IMR-90 (cell line): ENCODE measurements around the gene CASZ1. TPM values are rescaled to one million over a fixed set of nuclear protein-coding genes. Genes with fewer than 3 reads are reported as not detected.

ENCODE experiments used
- ATAC-seq: fragments of 200-7000 bp; cut with Tn5 transposase; 2 replicates; pipeline ENCODE4 v1.9.1; 2020; ENCODE audit warnings: low read depth, mild to moderate bottlenecking, moderate library complexity
- BruUV-seq: library from RNA; stranded (reverse); fragments of 400-500 nt; replicated peaks from 2 replicates; lab custom pipeline; 2021; lab: Mats Ljungman, UMichigan
- CTCF ChIA-PET: fragments of 300-600 bp; formaldehyde crosslinking; extraction: SDS; loops from one replicate; lab custom pipeline; 2021; ENCODE audit warnings: antibody characterized with exemption; lab: Yijun Ruan, JAX
- POLR2A ChIA-PET: fragments of 300-600 bp; sonication (Branson Sonifier 250); formaldehyde crosslinking; loops from one replicate; lab custom pipeline; 2022; ENCODE audit warnings: antibody characterized with exemption; ENCODE audit not compliant: unreplicated experiment; lab: Charles Lee
- DNase-seq: peaks from one replicate; pipeline ENCODE4 v3.0.0; 2013
- H2AFZ ChIP-seq: replicated peaks from 2 replicates; pipeline ENCODE3; 2013; ENCODE audit warnings: low read length, mild to moderate bottlenecking; ENCODE audit not compliant: poor library complexity
- H2AK5ac ChIP-seq: 2 replicates; pipeline ENCODE4 v1.6.1; 2013; ENCODE audit warnings: low read depth, low read length, inconsistent platforms
- H2AK9ac ChIP-seq: replicated peaks from 2 replicates; pipeline ENCODE3; 2013; ENCODE audit warnings: mild to moderate bottlenecking, low read depth, low read length, moderate library complexity; ENCODE audit not compliant: poor library complexity
- H2BK120ac ChIP-seq: 2 replicates; pipeline ENCODE4 v1.6.1; 2013; ENCODE audit warnings: low read depth, low read length, inconsistent platforms
- H2BK15ac ChIP-seq: 3 replicates; pipeline ENCODE4 v1.6.1; 2013; ENCODE audit warnings: low read depth, low read length, inconsistent platforms
- H2BK20ac ChIP-seq: 2 replicates; pipeline ENCODE4 v1.6.1; 2013; ENCODE audit warnings: low read depth, mild to moderate bottlenecking, inconsistent platforms, low read length, moderate library complexity
- H2BK5ac ChIP-seq: 2 replicates; pipeline ENCODE4 v1.6.1; 2013; ENCODE audit warnings: mild to moderate bottlenecking, low read depth, low read length, inconsistent platforms; ENCODE audit not compliant: poor library complexity, severe bottlenecking
- H3K14ac ChIP-seq: replicated peaks from 2 replicates; pipeline ENCODE4 v1.6.1; 2013; ENCODE audit warnings: low read depth, low read length, inconsistent platforms
- H3K18ac ChIP-seq: 2 replicates; pipeline ENCODE4 v1.6.1; 2013; ENCODE audit warnings: low read depth, low read length, control low read depth
- H3K23ac ChIP-seq: 2 replicates; pipeline ENCODE4 v1.6.1; 2013; ENCODE audit warnings: low read depth, low read length, inconsistent platforms
- H3K27ac ChIP-seq: 2 replicates; pipeline ENCODE4 v1.5.1; 2013; ENCODE audit warnings: mild to moderate bottlenecking, control low read depth, low read length; ENCODE audit not compliant: insufficient read depth
- H3K27me3 ChIP-seq: 2 replicates; pipeline ENCODE4 v1.6.1; 2013; ENCODE audit warnings: low read length; ENCODE audit not compliant: control insufficient read depth, insufficient read depth
- H3K36me3 ChIP-seq: 2 replicates; pipeline ENCODE4 v1.6.1; 2013; ENCODE audit warnings: low read length, mixed read lengths; ENCODE audit not compliant: control insufficient read depth, insufficient read depth
- H3K4ac ChIP-seq: 2 replicates; pipeline ENCODE4 v1.6.1; 2013; ENCODE audit warnings: low read depth, low read length, inconsistent platforms
- H3K4me1 ChIP-seq: 2 replicates; pipeline ENCODE4 v1.6.1; 2013; ENCODE audit warnings: low read length, mixed read lengths; ENCODE audit not compliant: control insufficient read depth, insufficient read depth
- H3K4me2 ChIP-seq: 2 replicates; pipeline ENCODE4 v1.6.1; 2013; ENCODE audit warnings: low read depth, mild to moderate bottlenecking, control low read depth, low read length, moderate library complexity
- H3K4me3 ChIP-seq: 2 replicates; pipeline ENCODE4 v1.5.1; 2013; ENCODE audit warnings: low read depth, mild to moderate bottlenecking, control low read depth, low read length, moderate library complexity; ENCODE audit not compliant: insufficient read depth
- H3K56ac ChIP-seq: 2 replicates; pipeline ENCODE4 v1.6.1; 2013; ENCODE audit warnings: low read length, inconsistent platforms; ENCODE audit not compliant: insufficient read depth; ENCODE audit errors: extremely low read depth
- H3K79me1 ChIP-seq, 2 experiments: 2 replicates each; pipeline ENCODE4 v1.6.1; 2013; ENCODE audit warnings: low read length in 2 of 2, inconsistent platforms in 1 of 2, low read depth in 1 of 2
- H3K9ac ChIP-seq: 2 replicates; pipeline ENCODE4 v1.6.1; 2013; ENCODE audit warnings: low read depth, low read length, control low read depth
- H3K9me1 ChIP-seq: 2 replicates; pipeline ENCODE4 v1.6.1; 2013; ENCODE audit warnings: low read length, inconsistent platforms; ENCODE audit not compliant: insufficient read depth
- H3K9me3 ChIP-seq: 2 replicates; pipeline ENCODE4 v1.6.1; 2013; ENCODE audit warnings: low read length; ENCODE audit not compliant: control insufficient read depth, insufficient read depth
- H4K20me1 ChIP-seq: 2 replicates; pipeline ENCODE4 v1.6.1; 2013; ENCODE audit warnings: low read length, inconsistent platforms; ENCODE audit not compliant: insufficient read depth
- H4K5ac ChIP-seq: 2 replicates; pipeline ENCODE4 v1.6.1; 2013; ENCODE audit warnings: mild to moderate bottlenecking, low read depth, low read length, control low read depth
- H4K8ac ChIP-seq, 2 experiments: 2 replicates each; pipeline ENCODE4 v1.6.1; 2013; ENCODE audit warnings: low read depth in 2 of 2, low read length in 2 of 2, control low read depth in 1 of 2, inconsistent platforms in 1 of 2
- H4K91ac ChIP-seq: 2 replicates; pipeline ENCODE4 v1.6.1; 2013; ENCODE audit warnings: low read depth, low read length, inconsistent platforms; ENCODE audit not compliant: insufficient read depth
- CEBPB ChIP-seq: IDR thresholded peaks from 2 replicates; pipeline ENCODE4 v1.6.1; 2012; ENCODE audit warnings: low read depth, low read length, improper control_type of control experiment
- CHD1 ChIP-seq: IDR thresholded peaks from 2 replicates; pipeline ENCODE4 v1.6.1; 2012; ENCODE audit warnings: low read depth, low read length, improper control_type of control experiment
- MAFK ChIP-seq: IDR thresholded peaks from 2 replicates; pipeline ENCODE4 v1.6.1; 2012; ENCODE audit warnings: low read depth, low read length, improper control_type of control experiment
- MAZ ChIP-seq: IDR thresholded peaks from 2 replicates; pipeline ENCODE4 v1.6.1; 2012; ENCODE audit warnings: low read depth, mild to moderate bottlenecking, low read length, improper control_type of control experiment, moderate library complexity, borderline replicate concordance
- WGBS, 2 experiments: methylation state at CpG; one replicate each; pipeline versions ENCODE4 v1.1.5 to v1.1.7; 2013; ENCODE audit warnings: missing lambda C conversion rate in 2 of 2; ENCODE audit not compliant: insufficient read length in 1 of 2; ENCODE audit errors: extremely low coverage in 2 of 2; 5-methylcytosine and 5-hydroxymethylcytosine counted together
- dilution Hi-C: fragments of 300-500 bp; cut with HindIII; formaldehyde crosslinking; loops from one replicate; pipeline ENCODE4 v1.14.3; 2018; ENCODE audit warnings: low sequenced_read_pairs; ENCODE audit not compliant: unreplicated experiment
- in situ Hi-C: fragments of 300-500 bp; cut with MboI; formaldehyde crosslinking; loops from 3 replicates; pipeline ENCODE4 v1.14.3; 2019; ENCODE audit warnings: low sequenced_read_pairs, inconsistent platforms, mixed read lengths
- intact Hi-C: fragments of 100-400 bp; cut with micrococcal nuclease; formaldehyde crosslinking; loops from 2 replicates; pipeline ENCODE4 v1.10.0; 2022
- polyA plus RNA-seq, 3 experiments: library from polyadenylated mRNA; depleted of rRNA; stranded (reverse); fragments of >200 nt; gene quantifications; 2 replicates each; pipeline ENCODE4 v1.2.3, GENCODE V29; 2012; ENCODE audit warnings: low replicate concordance in 1 of 3
- total RNA-seq: library from RNA; depleted of rRNA; stranded (reverse); fragments of >200 nt; gene quantifications from 2 replicates; pipeline ENCODE4 v1.2.3, GENCODE V29; 2012
- TF ChIP-seq, protein P1 (sequence below): conservative IDR thresholded peaks from 2 replicates; pipeline ENCODE4 v1.5.1; 2012; ENCODE audit warnings: mild to moderate bottlenecking, low read depth, low read length, improper control_type of control experiment
- TF ChIP-seq, protein P2 (sequence below): fragments of 150-350 bp; IDR thresholded peaks from 2 replicates; pipeline ENCODE4 v1.6.1; 2016; ENCODE audit warnings: low read depth, mild to moderate bottlenecking, low read length, moderate library complexity, borderline replicate concordance

The CASZ1 gene
- total and polyA plus RNA-seq, 2 of the 4 experiments (the other 2 are of a cell fraction), result 0.18 to 0.24 TPM

DNA sequence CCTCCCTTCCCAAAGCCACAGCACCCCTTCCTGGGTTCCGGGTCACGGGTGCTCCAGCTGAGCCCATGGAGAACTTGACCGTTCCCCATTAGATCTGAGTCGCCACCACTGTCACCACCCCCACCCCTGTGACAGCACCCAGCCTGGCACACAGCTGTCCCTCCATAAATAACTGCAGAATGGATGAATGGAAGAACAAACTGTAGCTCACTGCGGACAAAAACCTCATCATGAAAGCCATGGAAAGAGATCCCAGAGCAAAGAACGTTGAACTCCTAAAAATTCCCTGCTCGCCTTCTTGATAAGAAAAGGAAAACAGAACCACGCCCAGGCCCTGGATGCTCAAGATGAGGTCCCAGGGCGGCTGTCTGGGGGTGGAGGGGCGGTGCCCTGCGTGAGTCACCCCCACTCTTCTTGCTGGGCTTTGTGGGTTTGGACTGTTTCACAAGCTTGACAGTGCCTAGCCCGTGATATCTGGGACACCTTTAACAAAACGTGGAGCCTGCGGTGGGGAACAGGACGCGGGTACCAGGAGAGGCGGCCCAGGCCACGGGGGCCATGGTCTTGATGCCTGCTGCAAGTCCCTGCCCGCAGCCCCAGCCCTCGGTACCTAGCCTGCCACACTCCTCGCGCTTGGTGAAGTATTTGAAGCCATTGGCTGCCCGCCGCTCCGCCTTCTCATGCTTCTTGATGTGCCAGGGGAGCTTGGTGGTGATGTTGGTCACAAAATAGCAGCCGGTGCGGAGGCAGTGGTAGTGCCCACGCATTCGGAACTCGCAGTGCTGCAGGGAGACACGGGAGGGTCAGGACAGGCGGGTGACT lies 151.9 kb downstream of the CASZ1 start (continued):
- TF ChIP-seq, protein P1, sequence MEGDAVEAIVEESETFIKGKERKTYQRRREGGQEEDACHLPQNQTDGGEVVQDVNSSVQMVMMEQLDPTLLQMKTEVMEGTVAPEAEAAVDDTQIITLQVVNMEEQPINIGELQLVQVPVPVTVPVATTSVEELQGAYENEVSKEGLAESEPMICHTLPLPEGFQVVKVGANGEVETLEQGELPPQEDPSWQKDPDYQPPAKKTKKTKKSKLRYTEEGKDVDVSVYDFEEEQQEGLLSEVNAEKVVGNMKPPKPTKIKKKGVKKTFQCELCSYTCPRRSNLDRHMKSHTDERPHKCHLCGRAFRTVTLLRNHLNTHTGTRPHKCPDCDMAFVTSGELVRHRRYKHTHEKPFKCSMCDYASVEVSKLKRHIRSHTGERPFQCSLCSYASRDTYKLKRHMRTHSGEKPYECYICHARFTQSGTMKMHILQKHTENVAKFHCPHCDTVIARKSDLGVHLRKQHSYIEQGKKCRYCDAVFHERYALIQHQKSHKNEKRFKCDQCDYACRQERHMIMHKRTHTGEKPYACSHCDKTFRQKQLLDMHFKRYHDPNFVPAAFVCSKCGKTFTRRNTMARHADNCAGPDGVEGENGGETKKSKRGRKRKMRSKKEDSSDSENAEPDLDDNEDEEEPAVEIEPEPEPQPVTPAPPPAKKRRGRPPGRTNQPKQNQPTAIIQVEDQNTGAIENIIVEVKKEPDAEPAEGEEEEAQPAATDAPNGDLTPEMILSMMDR, result no peak

DNA sequence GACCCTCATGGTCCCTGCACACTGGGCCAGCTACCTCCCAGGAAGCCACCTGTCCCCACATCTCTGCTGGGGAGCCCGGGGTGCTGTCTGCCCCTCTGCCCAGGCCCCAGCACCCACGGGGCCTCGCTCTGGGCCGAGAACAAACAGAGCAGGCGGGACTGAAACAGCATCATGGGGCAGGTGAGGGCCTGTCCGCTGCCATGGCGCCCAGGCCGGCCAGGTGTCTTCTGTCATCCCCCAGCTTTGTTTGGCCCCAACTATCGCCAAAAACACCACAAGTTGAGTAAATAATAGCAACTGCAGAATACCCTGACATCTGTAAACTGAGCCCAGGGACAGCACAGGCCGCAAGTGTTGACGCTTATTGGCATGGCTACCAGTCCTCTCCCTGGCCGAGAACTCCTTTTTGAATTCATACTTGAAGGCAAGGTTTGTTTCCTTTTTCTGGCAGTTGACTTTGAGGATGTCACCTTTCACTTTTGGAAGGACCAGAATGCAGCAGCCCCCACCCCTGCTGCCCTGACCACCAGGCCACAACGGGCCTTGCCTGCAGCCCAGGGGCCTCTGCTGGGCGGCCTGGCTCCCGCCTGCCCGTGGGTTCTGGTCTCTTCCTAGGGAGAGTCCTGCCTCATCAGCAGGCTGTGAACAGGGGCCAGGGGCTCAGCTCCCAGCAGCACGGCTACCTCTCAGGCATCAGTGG lies 152.7 kb downstream of the CASZ1 start:
- Histone ChIP-seq H3K23ac (no peak overlapping the region), H4K20me1 (no peaks in the 10 kb centered on the region), H3K27me3 (peaks cover 4% of the 10 kb centered on the region; the same call in 1 of the 2 replicates), H4K5ac (no peak overlapping the region), H3K9ac (no peak overlapping the region), H3K27ac (no peak overlapping the region), H3K36me3 (no peaks in the 10 kb centered on the region), H3K4me3 (no peak overlapping the region), H4K91ac (no peak overlapping the region), H3K9me3 (peaks cover 3% of the 10 kb centered on the region; the same call in 1 of the 2 replicates), H3K56ac (no peak overlapping the region), H3K79me1 (no peaks in the 10 kb centered on the region), H2AK5ac (no peak overlapping the region), H2BK20ac (no peak overlapping the region), H2AK9ac (no peak overlapping the region), H3K4me2 (no peak overlapping the region), H4K8ac (no peak overlapping the region), H3K4ac (no peak overlapping the region), H2BK5ac (no peak overlapping the region), H2BK15ac (no peak overlapping the region), H3K18ac (no peak overlapping the region), H3K9me1 (0 out of 2 replicates have a peak, but pooled peaks cover 3% of the 10 kb centered on the region), H2BK120ac (no peak overlapping the region), H3K4me1 (no peaks in the 10 kb centered on the region), H2AFZ (no peak overlapping the region), H3K14ac (no peak overlapping the region)
- no peak for DNase-seq
- in situ Hi-C loops (no loop called here), dilution Hi-C loops (no loop called here), intact Hi-C loops (no loop called here)
- whole genome bisulfite sequencing, 2 experiments, result 75% methylated on average over 12 of the region's 17 CpGs; no CpG with 5 or more reads in 1 of the 2 experiments
- TF ChIP-seq MAZ, result no peak
- no peak for TF ChIP-seq MAFK
- no peak for TF ChIP-seq CEBPB
- TF ChIP-seq, protein P2, sequence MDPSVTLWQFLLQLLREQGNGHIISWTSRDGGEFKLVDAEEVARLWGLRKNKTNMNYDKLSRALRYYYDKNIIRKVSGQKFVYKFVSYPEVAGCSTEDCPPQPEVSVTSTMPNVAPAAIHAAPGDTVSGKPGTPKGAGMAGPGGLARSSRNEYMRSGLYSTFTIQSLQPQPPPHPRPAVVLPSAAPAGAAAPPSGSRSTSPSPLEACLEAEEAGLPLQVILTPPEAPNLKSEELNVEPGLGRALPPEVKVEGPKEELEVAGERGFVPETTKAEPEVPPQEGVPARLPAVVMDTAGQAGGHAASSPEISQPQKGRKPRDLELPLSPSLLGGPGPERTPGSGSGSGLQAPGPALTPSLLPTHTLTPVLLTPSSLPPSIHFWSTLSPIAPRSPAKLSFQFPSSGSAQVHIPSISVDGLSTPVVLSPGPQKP, result no peak
- no peak for TF ChIP-seq CHD1
- ChIA-PET CTCF (no interaction called here), POLR2A (no interaction called here)
- no TSS peak for BruUV-seq
- ATAC-seq, result no peak
